ENCODE measurements around the gene KSR2.

The KSR2 gene

DNA sequence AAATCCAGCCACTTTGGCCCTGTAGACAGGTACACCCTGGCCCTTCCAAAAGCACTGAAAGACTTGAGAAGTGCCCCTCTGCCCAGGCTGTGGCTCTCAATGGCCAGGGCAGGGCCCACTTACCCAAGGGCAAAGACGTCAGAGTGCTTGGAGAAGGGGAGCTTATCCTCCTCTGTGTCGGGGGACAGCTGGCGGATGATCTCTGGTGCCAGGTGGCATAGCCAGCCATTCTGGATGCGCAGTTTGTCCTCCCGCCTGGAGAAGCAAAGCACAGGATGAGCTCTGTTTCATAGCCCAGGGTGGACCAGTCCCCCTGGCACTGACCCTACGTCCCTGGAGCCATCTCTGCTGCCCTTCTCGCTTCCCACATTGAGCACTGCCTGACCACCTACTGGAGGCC, 492.4 kb downstream of the KSR2 start:
- no peak for DNase-seq

DNA sequence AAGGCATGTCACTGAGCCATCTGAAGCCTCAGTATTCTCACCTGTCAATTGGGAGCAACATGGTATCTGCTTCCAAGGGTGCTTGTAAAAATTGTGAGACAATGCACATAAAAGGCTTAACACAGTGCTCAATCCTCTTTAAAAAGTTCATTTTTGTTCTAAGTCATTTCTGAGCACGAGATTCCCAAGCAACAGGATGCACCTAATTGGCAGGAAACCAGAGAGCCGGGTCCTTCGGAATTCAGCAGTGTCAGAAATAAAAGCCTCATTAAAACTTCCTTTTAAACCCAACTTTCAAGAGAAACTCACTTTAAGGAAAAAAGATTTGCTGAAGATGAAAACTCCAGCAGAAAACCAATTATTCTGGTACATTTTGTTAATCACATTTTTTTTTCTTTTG, 494.9 kb downstream of the KSR2 start:
- DNase-seq, result no peak

DNA sequence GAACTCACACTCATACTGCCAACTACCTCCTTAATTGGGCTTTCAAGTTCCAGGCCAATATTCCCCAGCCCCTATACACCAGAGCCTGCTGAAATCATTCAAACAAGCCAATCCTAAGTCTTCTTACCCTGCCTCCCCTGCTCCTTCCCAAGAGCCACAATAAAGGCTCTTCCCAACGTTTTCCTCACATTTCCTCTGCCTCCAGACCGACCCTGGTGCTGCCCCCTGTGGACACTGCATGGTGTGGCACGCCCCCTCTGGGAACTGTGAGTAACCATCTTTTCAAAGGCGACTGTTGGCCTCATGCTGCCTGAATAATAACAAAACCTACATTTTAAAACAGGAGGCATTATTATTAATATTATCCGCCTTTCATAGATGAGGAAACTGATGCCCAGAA, 495.8 kb downstream of the KSR2 start:
- no peak for DNase-seq

DNA sequence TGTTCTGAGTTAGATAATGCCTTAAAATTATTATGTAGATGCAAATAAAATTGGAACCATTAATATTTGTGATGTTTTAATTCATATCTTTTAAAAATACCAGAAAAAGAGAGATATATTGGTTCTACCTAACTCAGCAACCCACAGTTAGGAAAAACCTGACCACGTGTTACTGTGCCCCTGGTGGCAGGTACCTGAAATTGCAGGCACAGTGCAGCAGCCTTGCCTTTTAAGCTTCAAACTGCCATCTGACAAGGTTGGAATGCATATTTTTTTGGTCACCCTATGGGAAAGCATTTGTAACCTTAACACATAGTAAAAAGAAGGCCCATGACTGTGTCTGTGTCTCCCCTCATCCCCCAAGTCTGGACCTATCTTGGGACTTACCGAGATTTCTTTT, 498.0 kb downstream of the KSR2 start:
- DNase-seq, result no peak

DNA sequence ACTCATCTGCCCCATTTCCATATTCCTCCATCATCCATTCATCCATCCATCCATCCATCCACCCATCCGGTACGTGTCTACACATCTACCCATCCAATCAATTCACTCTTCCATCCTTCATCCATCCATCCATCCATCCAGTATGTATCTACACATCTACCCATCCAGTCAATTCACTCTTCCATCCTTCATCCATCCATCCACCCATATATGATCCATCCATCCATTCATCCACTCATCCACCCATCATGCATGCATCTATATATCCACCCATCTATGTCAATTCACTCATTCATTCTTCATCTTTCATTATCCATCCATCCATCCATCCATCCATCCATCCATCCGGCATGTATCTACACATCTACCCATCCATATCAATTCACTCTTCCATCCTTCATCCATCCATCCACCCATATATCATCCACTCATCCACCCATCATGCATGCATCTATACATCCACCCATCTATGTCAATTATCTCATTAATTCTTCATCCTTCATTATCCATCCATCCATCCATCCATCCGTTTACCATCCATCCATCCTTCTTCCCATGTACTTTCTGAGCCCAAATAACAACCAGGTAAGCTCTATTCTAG, 498.8 kb downstream of the KSR2 start:
- DNase-seq, result no peak

DNA sequence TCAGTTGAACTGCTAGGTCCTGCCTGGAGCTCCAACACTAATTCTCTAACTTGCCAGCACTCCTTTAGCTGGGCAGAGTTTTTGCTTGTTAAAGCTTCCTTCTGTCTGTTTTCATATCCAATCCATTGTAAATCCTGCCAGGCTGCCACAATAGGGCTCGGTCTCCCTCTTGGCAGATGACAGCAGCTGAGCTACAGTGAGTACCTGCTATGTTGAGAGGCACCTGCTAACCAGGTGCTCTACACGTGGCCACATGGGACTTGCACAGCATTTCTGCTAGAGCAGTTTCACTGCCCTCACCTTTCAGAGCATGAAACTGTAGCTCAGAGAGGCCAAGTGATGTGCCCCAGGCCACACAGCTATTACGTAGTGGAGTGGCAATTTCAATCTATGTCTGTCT, 500.8 kb downstream of the KSR2 start:
- no peak for DNase-seq

DNA sequence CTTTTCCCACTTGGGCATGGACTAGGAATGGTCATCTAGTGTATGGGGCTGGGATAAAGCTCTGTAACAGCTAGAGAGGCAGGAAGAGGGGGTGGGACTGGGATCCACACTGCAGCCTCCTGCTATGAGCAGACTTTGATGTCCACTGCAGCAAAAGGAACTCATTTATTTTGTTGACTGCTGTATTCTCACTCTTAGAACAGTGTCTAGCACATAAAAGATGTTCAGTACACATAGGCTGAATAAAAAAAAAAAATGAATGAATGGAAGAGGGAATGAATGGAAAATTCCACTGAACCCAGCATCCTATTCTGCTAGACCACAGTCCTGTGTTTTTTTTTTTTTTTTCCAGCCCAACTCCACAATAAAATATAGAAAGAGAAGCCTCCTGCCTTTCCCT, 501.2 kb downstream of the KSR2 start:
- DNase-seq, result no peak

DNA sequence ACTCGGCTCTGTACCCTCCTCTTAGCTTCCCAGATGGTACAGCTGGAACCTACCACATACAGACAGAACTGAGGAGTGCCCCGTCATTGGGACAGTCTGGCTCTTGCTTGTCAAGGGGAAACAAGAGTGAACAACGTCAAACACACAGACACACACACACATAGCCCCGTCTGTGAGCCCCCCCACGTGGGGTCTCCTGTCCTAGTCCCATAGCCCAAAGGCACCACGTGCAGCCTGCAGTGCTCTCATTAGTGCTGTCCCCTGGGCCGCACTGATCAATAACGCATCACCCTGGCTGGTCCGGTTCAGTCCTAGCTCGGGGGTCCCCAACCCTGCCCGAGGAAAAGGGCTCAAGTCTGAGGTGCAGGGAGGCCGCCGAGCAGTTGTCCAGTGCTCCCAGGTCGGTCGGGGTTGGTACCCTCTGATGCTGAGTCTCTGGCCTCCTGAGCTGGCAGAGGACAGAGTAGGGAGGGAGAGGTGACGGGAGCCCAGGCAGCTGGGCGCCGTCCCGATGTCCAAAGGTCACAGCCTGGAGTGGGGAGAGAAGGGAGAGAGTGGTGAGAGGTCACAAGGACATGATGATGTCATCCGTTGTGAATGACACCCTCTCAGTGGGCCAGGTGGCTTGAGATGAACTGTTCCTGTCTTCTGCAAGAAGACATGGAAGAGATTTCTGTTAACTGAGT, 502.0 kb downstream of the KSR2 start:
- no peak for DNase-seq

DNA sequence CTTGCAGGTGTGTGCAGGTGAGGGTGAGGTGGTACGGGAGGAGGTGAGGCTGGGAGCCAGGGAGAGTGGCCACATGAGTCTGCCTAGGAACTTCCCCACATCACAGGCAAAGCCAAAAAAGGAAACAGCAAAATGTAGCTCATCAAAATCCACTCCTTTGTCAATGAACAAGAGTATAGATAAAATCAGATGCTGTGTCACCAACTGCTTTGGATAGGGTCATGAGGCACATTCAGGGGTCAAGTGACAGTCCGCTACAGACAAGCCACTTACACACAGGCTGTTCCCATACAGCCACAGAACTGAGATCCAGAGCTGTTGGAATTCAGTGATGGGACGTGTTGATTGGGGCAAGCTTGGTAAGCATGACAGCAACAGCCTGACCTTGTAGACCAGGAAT, 507.1 kb downstream of the KSR2 start:
- no peak for DNase-seq

DNA sequence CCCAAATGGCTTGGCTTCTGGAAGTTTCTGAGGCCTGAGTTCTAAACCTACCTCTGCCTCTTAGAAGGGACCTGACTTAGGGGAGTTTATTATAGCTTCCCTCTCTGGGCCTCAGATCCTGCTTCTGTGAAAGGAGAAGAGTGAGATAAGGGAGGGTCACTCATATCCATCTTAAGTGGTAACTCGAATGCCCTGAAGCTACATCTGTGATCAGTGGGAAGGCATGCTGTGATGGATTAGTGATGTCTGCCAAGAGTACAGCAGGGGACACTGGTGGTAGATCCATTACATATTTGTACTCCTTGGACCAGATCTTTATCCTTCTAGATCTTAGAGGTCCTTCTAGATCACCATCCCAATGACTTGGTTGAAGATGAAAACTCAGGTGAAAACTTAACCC, 509.6 kb downstream of the KSR2 start:
- DNase-seq, result no peak

DNA sequence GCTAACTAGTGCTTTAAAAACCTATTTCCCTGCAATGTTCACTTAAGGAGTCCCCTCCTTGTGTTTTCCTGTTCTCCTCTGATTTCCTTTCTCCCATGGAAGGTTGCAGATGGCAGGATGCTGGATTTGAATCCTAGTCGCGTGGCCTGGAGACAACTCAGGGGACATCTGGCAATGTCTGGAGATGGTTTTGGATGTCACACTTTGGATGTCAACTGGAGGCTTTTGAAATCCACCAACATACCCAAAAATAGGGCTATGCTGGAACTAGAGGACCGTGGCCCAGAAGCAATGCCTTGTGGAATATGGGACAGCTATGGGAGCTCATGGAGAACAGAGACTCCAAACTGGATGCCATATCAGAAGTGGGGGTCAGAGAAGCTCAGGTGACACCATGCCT, 511.6 kb downstream of the KSR2 start:
- DNase-seq, result no peak

DNA sequence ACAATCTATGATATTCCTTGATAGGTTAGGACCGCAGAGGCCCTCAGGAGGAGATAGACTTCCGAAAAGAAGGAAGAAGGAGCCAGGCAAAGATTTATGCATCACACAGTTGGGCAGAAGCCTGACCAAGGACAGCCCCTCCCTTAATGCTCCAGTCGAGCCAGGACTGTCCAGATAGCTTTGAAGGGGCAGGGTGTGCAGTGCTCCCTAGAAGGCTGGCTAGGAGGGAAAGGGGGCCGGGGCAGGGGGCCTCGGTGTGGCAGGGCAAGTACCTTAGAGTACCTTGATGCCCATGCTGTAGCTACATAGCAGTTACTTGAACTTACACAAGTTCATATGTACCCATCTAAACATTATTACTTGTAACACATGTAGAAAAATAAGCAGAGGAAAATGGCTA, 512.7 kb downstream of the KSR2 start:
- no peak for DNase-seq

DNA sequence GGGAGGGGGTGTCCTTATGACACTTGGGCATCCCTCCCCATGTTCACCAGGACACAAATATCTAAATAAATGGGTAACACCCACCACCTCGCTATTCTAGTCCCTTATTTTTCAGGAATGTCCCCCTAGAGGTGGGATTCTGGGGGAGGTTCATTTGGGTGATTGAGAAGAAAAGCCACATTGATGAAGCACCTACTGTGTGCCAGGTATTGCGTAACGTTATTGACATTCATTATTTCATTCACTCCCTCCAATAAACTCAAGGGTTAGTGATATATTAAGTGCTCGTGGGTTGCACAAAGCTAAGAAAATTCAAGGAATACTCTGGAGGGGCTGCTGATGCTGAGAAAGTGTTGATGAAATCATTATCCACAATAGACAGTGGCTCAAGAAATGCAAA, 514.8 kb downstream of the KSR2 start:
- no peak for DNase-seq

DNA sequence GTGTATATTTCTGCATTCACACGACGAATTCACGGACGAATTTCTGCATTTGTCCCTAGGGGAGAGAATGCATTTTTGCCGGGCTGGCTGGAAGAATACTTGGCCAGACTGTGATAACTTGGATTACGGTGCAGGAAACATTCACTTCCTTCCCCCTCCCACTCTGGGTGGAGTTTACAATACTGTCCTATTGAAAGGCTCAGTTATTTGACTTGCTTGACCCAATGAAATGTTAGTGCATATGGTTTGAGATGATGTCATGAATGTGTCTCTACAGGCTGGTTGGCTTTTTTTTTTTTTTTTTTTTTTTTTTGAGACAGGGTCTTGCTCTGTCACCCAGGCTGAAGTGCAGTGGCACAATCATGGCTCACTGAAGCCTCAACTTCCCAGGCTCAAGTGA, 516.7 kb downstream of the KSR2 start:
- DNase-seq, result no peak

DNA sequence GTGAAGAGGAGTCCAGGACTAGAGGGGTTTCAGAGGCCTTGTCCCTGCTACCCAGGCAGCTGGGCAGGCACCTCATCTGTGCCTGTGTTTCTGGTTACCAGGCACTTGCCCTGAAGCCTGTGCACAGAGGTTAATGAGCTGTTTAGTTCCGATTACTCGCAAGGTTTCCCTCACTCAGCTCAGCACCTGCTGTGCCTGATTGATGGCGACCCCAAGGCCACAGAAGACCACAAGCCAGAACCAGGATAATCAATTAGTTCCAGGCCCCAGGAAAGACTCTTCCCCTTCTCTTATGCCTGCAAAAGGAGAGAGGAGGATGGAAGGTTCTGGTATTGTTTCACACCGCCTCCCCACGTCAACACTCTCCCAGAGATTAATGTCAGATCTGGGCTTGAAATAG, 518.6 kb downstream of the KSR2 start:
- DNase-seq, result no peak

DNA sequence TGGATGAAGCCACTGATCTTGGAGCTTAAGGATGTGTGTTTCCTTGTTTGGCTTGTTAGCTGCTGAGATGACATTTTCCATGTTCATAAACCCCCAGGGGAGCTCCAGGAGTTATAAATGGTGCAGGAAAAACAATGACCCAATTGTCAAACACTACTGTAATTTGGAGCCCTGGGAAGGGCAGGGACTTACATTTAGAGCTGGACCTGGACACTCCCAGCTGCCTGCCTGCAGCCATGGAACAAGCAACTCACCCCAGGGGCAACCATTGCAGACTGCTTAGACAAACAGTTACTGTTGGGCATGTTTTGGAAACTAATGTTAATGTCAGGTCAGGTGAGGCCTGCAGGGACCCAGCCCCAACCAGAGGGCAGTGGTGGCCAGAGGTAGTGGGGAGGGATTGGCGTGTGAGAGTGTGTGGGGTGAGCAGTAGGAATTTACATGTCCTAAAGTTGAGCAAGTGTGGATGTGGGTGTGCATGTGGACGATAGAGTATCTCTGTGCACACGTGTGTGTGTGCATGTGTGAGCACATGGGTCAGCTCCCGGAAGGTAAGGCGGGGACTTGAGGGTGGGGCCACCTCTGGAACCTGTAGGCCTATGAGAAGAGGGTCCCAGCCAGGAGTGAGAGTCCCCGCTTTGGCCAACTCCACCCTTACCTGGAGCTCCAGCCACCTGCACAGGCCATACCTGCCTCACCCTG, 521.0 kb downstream of the KSR2 start:
- no peak for DNase-seq

DNA sequence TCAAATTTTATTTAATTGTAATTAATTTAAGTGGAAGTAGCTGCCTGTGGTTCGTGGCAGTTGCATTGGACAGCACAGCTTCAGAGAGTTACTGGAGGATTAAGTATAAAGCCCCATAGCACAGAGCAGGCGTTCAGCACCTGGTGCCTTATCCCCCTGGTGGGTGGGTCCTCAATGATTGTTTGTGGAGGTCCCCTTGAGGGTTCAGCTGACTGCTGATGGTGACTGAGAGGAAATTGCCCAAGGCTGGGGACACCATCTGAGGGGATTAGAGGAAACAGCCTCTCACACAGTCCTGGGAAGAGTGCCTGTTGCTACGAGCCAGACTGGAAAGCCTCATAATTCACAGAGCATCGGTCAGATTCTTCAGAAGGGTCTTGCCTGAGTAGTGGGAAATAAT, 524.0 kb downstream of the KSR2 start:
- DNase-seq, result no peak

DNA sequence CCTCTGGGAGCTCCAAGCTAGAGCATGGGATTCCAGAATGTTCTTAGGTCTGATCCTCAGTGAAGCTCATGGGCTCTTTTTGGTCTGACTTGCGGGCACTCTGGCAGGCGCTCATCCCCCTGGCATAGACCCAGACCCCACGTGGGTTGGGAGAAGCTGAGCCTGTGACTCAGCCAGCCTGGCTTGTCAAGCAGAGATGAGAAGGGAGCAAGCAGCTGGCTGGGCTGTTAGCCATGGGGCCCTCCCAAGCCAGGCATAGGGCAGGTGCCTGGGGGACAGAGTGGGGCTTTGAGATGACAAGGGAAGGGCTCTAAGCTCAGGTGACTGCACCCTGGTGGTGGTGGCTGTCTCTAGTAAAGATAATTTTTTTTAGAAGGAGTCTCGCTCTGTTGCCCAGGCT, 527.0 kb downstream of the KSR2 start:
- DNase-seq, result no peak

DNA sequence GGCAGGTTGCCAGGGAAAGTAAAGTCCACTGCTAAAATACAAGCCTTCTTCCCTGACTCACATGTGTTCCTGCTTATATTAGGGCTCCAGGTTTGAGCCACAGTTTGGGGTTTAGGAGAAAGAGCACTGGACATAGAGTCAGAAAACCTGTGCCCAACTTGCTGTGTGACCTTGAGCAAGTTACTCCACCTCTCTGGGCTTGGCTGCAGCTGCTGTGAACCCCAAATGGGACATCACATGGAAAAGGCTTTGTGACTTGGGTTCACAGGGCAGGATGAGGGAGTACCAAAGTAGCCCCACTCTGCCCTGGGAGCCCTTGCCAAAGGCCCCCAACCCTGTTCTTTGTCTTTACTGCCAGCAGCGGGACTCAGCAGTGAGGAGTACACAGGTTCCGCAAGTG, 528.4 kb downstream of the KSR2 start:
- DNase-seq, result no peak

DNA sequence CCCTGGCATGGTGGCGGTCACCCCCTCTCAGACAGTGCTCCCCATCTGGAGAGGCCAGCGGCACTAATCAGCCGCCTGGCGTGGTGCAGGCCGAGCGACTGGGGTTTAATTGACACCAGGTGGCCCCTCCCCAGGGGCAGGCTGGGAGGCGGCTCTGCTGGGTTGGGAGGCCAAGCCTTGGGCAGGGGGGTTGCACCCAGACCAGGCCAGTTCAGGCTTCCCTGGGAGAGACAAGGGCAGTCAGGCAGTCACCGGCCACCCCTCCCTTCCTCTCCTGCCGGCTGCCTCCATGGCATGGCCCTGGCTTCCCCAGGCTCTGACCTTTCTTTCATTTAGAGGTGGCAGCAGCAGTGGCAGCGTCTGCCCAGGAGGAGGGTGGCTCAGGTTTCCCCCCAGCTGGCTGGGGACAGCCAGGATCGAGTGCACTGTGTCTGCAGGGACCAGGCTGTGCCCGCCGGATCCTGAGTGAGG, 529.2 kb downstream of the KSR2 start:
- DNase-seq, result no peak

DNA sequence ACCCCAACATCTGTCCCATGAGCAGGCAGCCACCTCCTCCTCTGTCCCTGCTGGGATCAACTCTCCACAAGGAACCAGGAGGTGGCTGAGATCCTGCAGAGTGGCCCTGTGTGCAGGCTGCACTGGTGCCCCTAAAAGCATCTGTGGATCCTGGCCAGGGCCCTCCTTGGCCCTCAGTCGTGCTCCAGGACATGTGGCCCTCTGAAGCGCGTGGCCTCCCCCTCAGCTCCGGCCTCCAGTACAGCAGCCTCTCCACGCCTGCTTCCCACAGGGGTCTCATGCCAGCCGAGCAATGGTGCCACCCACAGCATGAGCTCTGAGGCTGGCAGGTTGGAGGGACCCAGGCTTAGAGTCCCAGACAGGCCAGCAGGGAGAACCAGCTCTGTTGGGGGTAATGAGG, 530.0 kb downstream of the KSR2 start:
- DNase-seq, result no peak

DNA sequence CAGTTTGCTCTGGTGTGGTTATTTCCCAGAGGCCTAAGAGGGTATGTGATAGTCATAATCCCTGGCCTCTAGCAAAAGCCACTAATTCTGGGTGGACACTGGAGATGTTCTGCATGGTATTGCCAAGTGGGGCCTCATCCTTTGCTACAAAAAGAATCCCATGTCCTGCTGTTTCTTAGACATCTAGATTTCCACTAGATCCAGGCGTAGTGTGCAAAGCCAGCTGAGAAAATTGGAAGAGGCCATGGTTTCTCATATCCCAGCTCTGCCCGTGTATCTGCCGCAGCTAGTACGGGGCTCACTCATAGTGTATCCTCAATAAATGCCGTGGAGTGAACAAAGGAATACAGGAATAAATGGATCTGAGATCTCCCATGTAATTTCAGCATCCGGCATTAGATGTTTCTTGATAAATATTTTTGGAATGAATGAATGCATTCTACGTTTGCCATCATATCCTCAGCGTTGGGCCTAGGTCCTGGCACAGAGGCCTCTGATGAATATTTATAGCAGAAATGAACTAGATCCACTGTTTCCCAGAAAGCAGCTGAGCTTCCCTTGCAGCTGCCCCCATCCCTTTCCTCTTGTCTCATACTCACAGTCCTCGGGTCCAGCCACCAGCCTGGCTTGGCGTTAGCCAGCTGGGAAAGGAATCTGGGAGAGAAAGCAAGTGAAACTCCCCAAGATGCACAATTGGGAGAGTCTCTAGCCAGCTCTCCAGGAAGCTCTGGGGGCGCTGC, 531.1 kb downstream of the KSR2 start:
- DNase-seq, result no peak

DNA sequence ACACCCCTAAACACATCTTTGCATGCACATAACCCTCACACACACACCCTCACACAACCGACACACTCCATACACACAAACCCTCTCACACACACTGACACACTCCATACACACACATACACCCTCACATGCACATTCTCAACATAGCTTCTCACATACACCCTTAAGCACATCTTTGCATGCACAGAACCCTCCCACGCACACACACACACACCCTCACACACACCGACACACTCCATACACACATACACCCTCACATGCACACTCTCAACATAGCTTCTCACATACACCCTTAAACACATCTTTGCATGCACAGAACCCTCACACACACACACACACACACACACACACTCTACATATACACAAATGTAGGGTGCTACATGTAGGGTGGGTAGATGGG, 534.9 kb downstream of the KSR2 start:
- DNase-seq, result no peak

DNA sequence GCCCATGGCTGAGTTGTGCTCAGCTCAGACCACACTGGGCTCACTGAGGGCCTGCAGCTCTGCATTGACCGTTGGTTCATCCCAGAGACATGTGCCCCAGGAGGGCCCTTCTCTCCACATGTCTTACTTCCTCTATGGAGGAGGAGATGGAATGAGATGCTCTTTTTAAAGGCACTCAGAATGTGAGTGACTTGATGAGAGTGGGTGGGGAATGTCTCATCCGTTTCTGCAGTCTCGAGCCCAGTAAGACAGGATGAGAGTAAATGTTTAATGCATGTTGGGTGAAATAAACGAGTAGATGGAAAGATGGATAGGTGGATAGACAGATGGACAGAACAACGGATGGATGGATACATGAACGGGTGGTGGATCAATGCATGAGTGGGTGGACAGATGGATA, 538.5 kb downstream of the KSR2 start:
- DNase-seq, result no peak

Measured in amniotic stem cell (primary cell).